GM10847 (cell line): ENCODE data around the gene ACIN1.

ENCODE experiments used
- POLR2A ChIP-seq: IDR thresholded peaks from 2 replicates; pipeline ENCODE4 v1.6.1; 2011; ENCODE audit not compliant: insufficient read length; ENCODE audit errors: extremely low read depth

Gene ACIN1

GRCh38 chr14:23102801-23103200 lies 7.9 kb upstream of the ACIN1 start:
- no peak for TF ChIP-seq POLR2A

GRCh38 chr14:23101986-23102625 lies 7.2 kb upstream of the ACIN1 start:
- no peak for TF ChIP-seq POLR2A

GRCh38 chr14:23101213-23101970 lies 6.5 kb upstream of the ACIN1 start:
- no peak for TF ChIP-seq POLR2A

GRCh38 chr14:23099212-23099861 lies 4.4 kb upstream of the ACIN1 start:
- TF ChIP-seq POLR2A = no peak

- TF ChIP-seq POLR2A = no peak
Observed at GRCh38 chr14:23097786-23098185, 2.9 kb upstream of the ACIN1 start.

- peak; percentile 56 for TF ChIP-seq POLR2A
Observed at GRCh38 chr14:23095196-23096108, 516 bp upstream of the ACIN1 start, which contains the start of gene C14orf119. Gene C14orf119 (plus strand): TSS chr14:23095505. CDS start chr14:23097659, 2,154 bp downstream.

GRCh38 chr14:23093991-23094665 lies 808 bp downstream of the ACIN1 start:
- TF ChIP-seq POLR2A = no peak

GRCh38 chr14:23093526-23093925 lies 1.4 kb downstream of the ACIN1 start:
- TF ChIP-seq POLR2A = no peak

- TF ChIP-seq POLR2A = no peak
Observed at GRCh38 chr14:23093104-23093503, 1.8 kb downstream of the ACIN1 start.

- no peak for TF ChIP-seq POLR2A
Observed at GRCh38 chr14:23091294-23092225, 3.4 kb downstream of the ACIN1 start.

- no peak for TF ChIP-seq POLR2A
Observed at GRCh38 chr14:23090254-23090636, 4.7 kb downstream of the ACIN1 start.

GRCh38 chr14:23089498-23090253 lies 5.3 kb downstream of the ACIN1 start:
- TF ChIP-seq POLR2A = no peak

GRCh38 chr14:23086565-23086964 lies 8.4 kb downstream of the ACIN1 start:
- no peak for TF ChIP-seq POLR2A
